NT2/D1 (cell line): ENCODE results near the gene KIAA1217.

Experiments
- SUZ12 ChIP-seq: IDR thresholded peaks from 2 replicates; pipeline ENCODE4 v1.6.1; 2011; ENCODE audit not compliant: insufficient read length, insufficient read depth; ENCODE audit errors: extremely low read depth
- ZNF274 ChIP-seq: IDR thresholded peaks from 2 replicates; pipeline ENCODE4 v1.6.1; 2011; ENCODE audit warnings: mild to moderate bottlenecking, low read depth, low read length

DNA sequence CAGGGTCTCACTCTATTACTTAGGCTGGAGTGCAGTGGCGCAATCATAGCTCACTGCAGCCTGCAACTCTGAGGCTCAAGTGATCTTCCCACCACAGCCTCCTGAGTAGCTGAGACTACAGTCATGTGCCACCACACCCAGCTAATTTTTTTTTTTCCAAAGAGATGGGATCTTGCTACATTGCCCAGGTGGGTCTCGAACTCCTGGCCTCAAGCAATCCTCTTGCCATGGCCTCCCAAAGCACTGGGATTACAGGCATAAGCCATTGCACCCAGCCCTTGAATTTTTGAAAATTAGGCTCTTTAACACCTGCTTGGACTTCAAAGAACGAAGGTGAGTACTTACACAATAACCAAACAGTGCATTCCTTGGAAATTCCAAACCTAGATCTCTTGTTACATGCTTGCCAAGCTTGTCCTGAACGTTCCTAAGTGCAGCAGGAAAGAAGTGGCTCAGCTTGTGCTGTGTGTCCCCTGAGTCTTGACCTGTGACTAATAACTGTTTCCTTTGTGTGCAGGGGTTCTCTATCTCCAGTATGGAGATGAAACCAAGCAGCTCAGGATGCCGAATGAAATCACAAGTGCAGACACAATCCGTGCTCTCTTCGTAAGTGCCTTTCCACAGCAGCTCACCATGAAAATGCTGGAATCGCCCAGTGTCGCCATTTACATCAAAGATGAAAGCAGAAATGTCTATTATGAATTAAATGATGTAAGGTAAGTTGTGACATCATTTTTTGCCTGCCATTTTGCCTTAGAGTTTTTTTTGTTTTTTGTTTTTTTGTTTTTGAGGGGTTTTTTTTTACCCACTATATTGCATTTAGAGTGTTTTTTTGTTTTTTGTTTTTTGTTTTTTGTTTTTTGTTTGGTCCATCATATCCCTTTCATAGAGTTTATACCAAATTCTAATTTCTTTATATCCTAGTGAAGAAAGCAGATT lies 223.8 kb downstream of the KIAA1217 start:
- TF ChIP-seq SUZ12 (no peak), ZNF274 (no peak)
